Fibroblast of lung (primary cell): ENCODE results near the gene COA1. TPM values are rescaled to one million over a fixed set of nuclear protein-coding genes. Genes with fewer than 3 reads are reported as not detected.
"Not testable (repeated sequence)": the region's sequence is repeated elsewhere in the genome, so short reads cannot be mapped to it uniquely, and the experiment has no call there.

Experiments used
- DNase-seq, 2 donors: peaks; one replicate each; pipeline versions ENCODE4 v3.0.0 to v3.0.0-alpha.2; 2010; ENCODE audit warnings: low read depth in 2 of 2
- H2AFZ ChIP-seq: 2 replicates; pipeline ENCODE4 v1.5.1; 2012; ENCODE audit warnings: low read length, control low read depth, inconsistent platforms
- H3K27ac ChIP-seq: 2 replicates; pipeline ENCODE4 v1.5.1; 2011; ENCODE audit warnings: low read length, control low read depth; ENCODE audit not compliant: insufficient read depth
- H3K27me3 ChIP-seq: 2 replicates; pipeline ENCODE4 v1.5.1; 2011; ENCODE audit warnings: mild to moderate bottlenecking, low read length; ENCODE audit not compliant: control insufficient read depth, insufficient read depth
- H3K36me3 ChIP-seq: 2 replicates; pipeline ENCODE4 v1.5.1; 2011; ENCODE audit warnings: low read length; ENCODE audit not compliant: control insufficient read depth, insufficient read depth
- H3K4me1 ChIP-seq: 2 replicates; pipeline ENCODE4 v1.5.1; 2011; ENCODE audit warnings: low read length; ENCODE audit not compliant: control insufficient read depth, insufficient read depth; ENCODE audit errors: extremely low read depth
- H3K4me2 ChIP-seq: 2 replicates; pipeline ENCODE4 v1.5.1; 2011; ENCODE audit warnings: low read length, control low read depth; ENCODE audit not compliant: insufficient read depth; ENCODE audit errors: extremely low read depth
- H3K4me3 ChIP-seq, 4 experiments: fragments of 200-600 bp in 1 of 4; sonication (generic) in 1 of 4; replicated peaks in 1 of 4; 2 replicates each; pipeline ENCODE4 v1.5.1; 2011 to 2016; ENCODE audit warnings: low read length in 4 of 4, low read depth in 3 of 4, mild to moderate bottlenecking in 3 of 4, control low read depth in 2 of 4, inconsistent platforms in 1 of 4, mixed read lengths in 1 of 4; ENCODE audit not compliant: insufficient read depth in 1 of 4; ENCODE audit errors: control extremely low read depth in 1 of 4
- H3K79me2 ChIP-seq: 2 replicates; pipeline ENCODE4 v1.5.1; 2012; ENCODE audit warnings: mild to moderate bottlenecking, low read length, inconsistent platforms; ENCODE audit not compliant: control insufficient read depth, insufficient read depth
- H3K9ac ChIP-seq: 2 replicates; pipeline ENCODE4 v1.5.1; 2011; ENCODE audit warnings: mild to moderate bottlenecking, low read length, control low read depth; ENCODE audit not compliant: insufficient read depth
- H3K9me3 ChIP-seq: 2 replicates; pipeline ENCODE4 v1.5.1; 2012; ENCODE audit warnings: low read depth, low read length; ENCODE audit not compliant: control insufficient read depth, insufficient read depth
- H4K20me1 ChIP-seq: 2 replicates; pipeline ENCODE4 v1.5.1; 2011; ENCODE audit warnings: low read length; ENCODE audit not compliant: control insufficient read depth, insufficient read depth; ENCODE audit errors: extremely low read depth
- CTCF ChIP-seq, 2 donors: IDR thresholded peaks in 1 of 2; conservative IDR thresholded peaks in 1 of 2; 1 replicate in 1 of 2; 2 replicates in 1 of 2; pipeline ENCODE4 v1.5.1; 2011 to 2012; ENCODE audit warnings: low read length in 2 of 2, control low read depth in 1 of 2, inconsistent platforms in 1 of 2, low read depth in 1 of 2, mild to moderate bottlenecking in 1 of 2
- EZH2 ChIP-seq: IDR thresholded peaks from 2 replicates; pipeline ENCODE4 v1.5.1; 2012; ENCODE audit warnings: low read length, control low read depth, mild to moderate bottlenecking; ENCODE audit errors: missing control alignments
- polyA minus RNA-seq: library from RNA; depleted of rRNA, polyadenylated mRNA; stranded (reverse); fragments of >200 nt; gene quantifications from 2 replicates; pipeline ENCODE4 v1.2.3, GENCODE V29; 2011; ENCODE audit warnings: low replicate concordance
- polyA plus RNA-seq, 2 donors: library from polyadenylated mRNA; depleted of rRNA in 1 of 2; stranded (reverse) in 1 of 2; unstranded in 1 of 2; fragments of >200 nt; gene quantifications; 2 replicates each; pipeline ENCODE4 v1.2.1, GENCODE V29; 2011 to 2012; ENCODE audit warnings: missing spikeins in 1 of 2
- total RNA-seq: library from RNA; depleted of rRNA; stranded (reverse); fragments of >200 nt; gene quantifications from 2 replicates; pipeline ENCODE4 v1.2.1, GENCODE V29; 2014

Gene COA1
- 34.2 and 39.6 TPM in 2 replicates for total RNA-seq
- polyA plus RNA-seq, result 28.8 and 30.7 TPM in 2 replicates
- polyA plus RNA-seq (2012), result 41.2 and 48.5 TPM in 2 replicates
- polyA minus RNA-seq, result 15.1 and 31.4 TPM in 2 replicates

- Histone ChIP-seq H3K27me3 (no peaks in the 10 kb centered on the region), H2AFZ (peak within 1 kb of the TSS; percentile 98), H3K36me3 (no peaks in the 10 kb centered on the region), H3K79me2 (peaks cover 31% of the 10 kb centered on the region), H3K27ac (peak within 1 kb of the TSS; percentile 70), H3K4me1 (peaks cover 2% of the 10 kb centered on the region), H3K4me3 (peak within 1 kb of the TSS; percentile 76 to 97 (median 86)), H3K4me2 (peak within 1 kb of the TSS; percentile 94), H4K20me1 (no peaks in the 10 kb centered on the region), H3K9ac (peak within 1 kb of the TSS; percentile 69), H3K9me3 (no peaks in the 10 kb centered on the region)
- peak; percentile 92 to 94 for DNase-seq
- TF ChIP-seq CTCF (conservative IDR thresholded peaks at IDR 0.05 in 1 of 2, IDR thresholded peaks at IDR 0.05 in 1 of 2; ENCODE audit: low read depth in 1 of 2, low read length in 2 of 2) (peak; percentile 22 to 23), EZH2 (no peak)
These were observed at the start of gene COA1 for GRCh38 chr7:43729214-43729923. COA1 (minus strand) TSS chr7:43729523; CDS start chr7:43648614, 80,909 bp downstream.

GRCh38 chr7:43778293-43779044 lies 49.1 kb upstream of the COA1 start:
- DNase-seq, H3K27me3 ChIP-seq, H3K9me3 ChIP-seq, H3K4me2 ChIP-seq, H3K4me3 ChIP-seq, H3K36me3 ChIP-seq, H4K20me1 ChIP-seq, H3K4me1 ChIP-seq, H3K79me2 ChIP-seq, H3K27ac ChIP-seq, H2AFZ ChIP-seq, H3K9ac ChIP-seq: not testable (repeated sequence)

GRCh38 chr7:43775255-43775654 lies 45.9 kb upstream of the COA1 start:
- not testable (repeated sequence) for H3K79me2 ChIP-seq, H3K4me2 ChIP-seq, H3K27ac ChIP-seq, H3K9ac ChIP-seq, H3K4me3 ChIP-seq, H4K20me1 ChIP-seq, H3K36me3 ChIP-seq, DNase-seq, H3K9me3 ChIP-seq, H3K27me3 ChIP-seq, H3K4me1 ChIP-seq, H2AFZ ChIP-seq

DNA sequence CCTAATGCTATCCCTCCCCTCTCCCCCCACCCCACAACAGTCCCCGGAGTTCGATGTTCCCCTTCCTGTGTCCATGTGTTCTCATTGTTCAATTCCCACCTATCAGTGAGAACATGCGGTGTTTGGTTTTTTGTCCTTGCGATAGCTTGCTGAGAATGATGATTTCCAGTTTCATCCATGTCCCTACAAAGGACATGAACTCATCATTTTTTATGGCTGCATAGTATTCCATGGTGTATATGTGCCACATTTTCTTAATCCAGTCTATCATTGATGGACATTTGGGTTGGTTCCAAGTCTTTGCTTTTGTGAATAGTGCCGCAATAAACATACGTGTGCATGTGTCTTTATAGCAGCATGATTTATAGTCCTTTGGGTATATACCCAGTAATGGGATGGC lies 43.9 kb upstream of the COA1 start:
- H3K27ac ChIP-seq, H3K9me3 ChIP-seq, H3K4me1 ChIP-seq, H4K20me1 ChIP-seq, H3K27me3 ChIP-seq, DNase-seq, H3K4me3 ChIP-seq, H3K4me2 ChIP-seq, H3K9ac ChIP-seq, H2AFZ ChIP-seq, H3K79me2 ChIP-seq, H3K36me3 ChIP-seq: not testable (repeated sequence)
